Activated naive CD4-positive, alpha-beta T cell treated with anti-CD3 and anti-CD28 coated beads, Interleukin-2, amount 10 ng/mL, durations not matched to agents 7 days and 5 days (primary cell): ENCODE results near the gene MYL12B.
"Not testable (repeated sequence)": the region's sequence is repeated elsewhere in the genome, so short reads cannot be mapped to it uniquely, and the experiment has no call there.

ENCODE experiments used
- CTCF ChIA-PET: fragments of 350-600 bp; sonication (Branson Sonifier 250); formaldehyde crosslinking; loops from one replicate; lab custom pipeline; 2021; ENCODE audit warnings: antibody characterized with exemption; lab: Charles Lee
- DNase-seq: peaks from one replicate; pipeline ENCODE4 v3.0.0-alpha.2; 2020
- H3K27ac Mint-ChIP-seq: one replicate; pipeline ENCODE4 v1.8.0; 2021; ENCODE audit warnings: mild to moderate bottlenecking, moderate library complexity, mixed read lengths
- H3K27me3 Mint-ChIP-seq: one replicate; pipeline ENCODE4 v1.8.0; 2021; ENCODE audit warnings: mild to moderate bottlenecking, mixed read lengths
- H3K36me3 Mint-ChIP-seq: one replicate; pipeline ENCODE4 v1.8.0; 2021; ENCODE audit warnings: mixed read lengths
- H3K4me1 Mint-ChIP-seq: one replicate; pipeline ENCODE4 v1.8.0; 2021; ENCODE audit warnings: mixed read lengths
- H3K4me3 Mint-ChIP-seq: one replicate; pipeline ENCODE4 v1.8.0; 2021; ENCODE audit warnings: mild to moderate bottlenecking, moderate library complexity, mixed read lengths
- H3K9me3 Mint-ChIP-seq: one replicate; pipeline ENCODE4 v1.8.0; 2021; ENCODE audit warnings: mixed read lengths

Gene MYL12B

DNA sequence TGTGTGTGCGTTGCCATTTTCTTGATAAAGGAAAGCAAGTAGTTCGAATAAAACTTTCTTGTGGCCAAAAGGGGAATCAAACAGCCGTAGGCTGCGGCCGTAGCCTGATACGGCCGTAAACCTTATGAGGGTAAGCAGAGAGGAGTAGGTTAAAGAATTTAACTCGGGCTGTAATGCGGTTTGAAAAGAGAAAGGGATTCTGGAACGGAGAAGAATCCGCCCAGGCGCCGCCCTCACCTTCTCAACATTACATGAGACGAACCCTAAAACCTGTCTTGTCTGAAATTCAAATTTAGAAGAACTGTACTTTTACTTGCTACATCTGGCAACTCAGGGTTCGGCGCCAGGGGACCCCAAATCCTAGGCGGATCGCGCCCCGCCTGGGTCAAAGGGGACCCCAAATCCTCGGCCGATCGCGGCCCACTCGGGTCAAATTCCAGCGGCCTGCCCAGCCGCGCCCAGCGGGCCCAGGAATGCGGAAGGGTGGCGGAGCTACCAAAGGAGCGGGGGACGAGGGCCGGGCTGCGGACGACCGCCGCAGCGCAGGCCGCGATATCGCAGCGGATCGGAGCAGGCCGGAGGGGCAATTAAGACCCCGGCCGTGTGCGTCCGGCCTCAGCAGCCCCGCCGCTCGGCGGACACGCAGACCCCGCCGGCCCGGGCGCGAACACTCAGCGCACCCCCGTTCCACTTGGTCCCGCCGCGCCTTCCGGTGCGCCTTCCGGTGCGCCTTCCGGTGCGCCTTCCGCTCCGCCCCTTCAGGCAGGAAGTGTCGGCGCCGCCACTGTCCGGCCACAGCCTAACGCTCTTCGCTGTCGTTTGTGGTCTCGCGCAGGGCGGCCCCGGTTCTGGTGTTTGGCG lies at the start of gene MYL12B:
TSS of gene MYL12B (plus strand) at position 761 of the 861 bp plus-strand sequence. CDS start 10,766 bp downstream, outside the sequence.
- Mint-ChIP-seq H3K27me3 (no peaks in the 10 kb centered on the region), H3K36me3 (peaks cover 68% of the 10 kb centered on the region), H3K9me3 (no peaks in the 10 kb centered on the region), H3K4me3 (peak within 1 kb of the TSS; percentile 91), H3K4me1 (peaks cover 85% of the 10 kb centered on the region), H3K27ac (peak within 1 kb of the TSS; percentile 99)
- CTCF ChIA-PET = interaction anchor here (1.0 kb wide), 1 partner anchor 12 kb away, joined by 3 read pairs; no protein-coding TSS in a partner anchor
- DNase-seq = peak; percentile 87

DNA sequence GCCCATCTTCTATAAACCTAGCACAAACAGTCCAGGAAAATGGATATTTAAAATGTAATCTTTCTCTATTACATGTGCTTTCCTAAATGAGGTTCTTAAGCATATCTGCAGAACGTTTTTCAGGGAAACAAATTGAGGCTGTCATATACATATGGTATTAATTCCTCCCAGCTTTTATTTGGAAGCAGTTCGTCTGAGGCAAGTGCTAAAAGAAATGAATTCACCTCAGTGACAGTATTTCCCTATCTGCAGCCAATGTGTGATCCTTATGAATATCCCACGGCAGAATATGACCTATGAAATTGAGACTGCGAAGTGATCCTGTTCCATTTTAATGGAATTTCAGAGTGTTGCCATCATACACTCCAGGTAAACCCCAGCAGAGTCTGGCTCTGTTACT lies 49.3 kb upstream of the MYL12B start:
- Mint-ChIP-seq H3K4me3 (no peak overlapping the region), H3K27ac (no peak overlapping the region)

DNA sequence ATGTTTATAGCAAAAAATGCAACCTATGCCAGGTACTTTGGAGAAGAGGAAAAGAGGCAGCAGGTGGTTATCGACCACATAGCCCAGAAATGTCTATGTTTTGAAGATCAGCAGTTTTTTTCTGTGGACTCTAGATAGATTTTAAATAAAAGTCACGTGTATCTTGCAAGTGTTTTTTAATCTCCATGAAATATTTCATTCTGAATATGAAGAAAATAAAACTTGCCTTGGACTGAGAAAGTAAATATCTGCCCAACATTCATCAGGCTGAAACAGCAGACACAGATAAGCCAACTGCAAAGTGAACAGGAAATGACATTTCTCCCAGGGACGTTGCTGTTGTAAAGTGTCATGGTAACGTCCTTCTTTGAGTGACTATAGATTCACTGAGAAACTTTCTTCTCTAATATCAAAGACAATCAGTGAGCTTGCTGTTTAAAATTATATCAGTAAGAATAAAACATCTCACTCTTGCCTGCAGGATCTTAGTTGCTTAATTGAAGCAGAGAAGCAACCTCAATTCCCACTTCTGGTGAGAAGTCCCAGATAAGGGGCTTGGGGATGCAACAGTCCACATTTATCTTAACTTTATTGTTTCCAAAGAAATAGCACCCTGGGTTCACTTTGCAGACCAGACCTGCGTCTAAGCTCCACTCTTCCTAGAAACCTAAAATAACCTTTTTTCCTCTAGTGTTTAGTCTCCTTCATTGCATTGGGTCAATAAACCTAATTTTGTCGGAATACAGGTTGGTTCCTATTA lies 48.5 kb upstream of the MYL12B start:
- peak; percentile 32 for DNase-seq
- Mint-ChIP-seq H3K27ac (no peak overlapping the region), H3K9me3 (no peaks in the 10 kb centered on the region), H3K4me3 (no peak overlapping the region), H3K27me3 (no peaks in the 10 kb centered on the region), H3K4me1 (peaks cover 13% of the 10 kb centered on the region), H3K36me3 (peaks cover 3% of the 10 kb centered on the region)
- CTCF ChIA-PET = interaction anchor here (1.0 to 2.2 kb wide), 4 partner anchors 32 to 219 kb away, joined by 3 to 6 read pairs (median 4); no protein-coding TSS in a partner anchor

More for the DNA sequence above, 49.3 kb upstream of the MYL12B start:
- DNase-seq = no peak
- CTCF ChIA-PET = interaction anchor here (1.3 to 1.4 kb wide), 2 partner anchors 61 to 218 kb away, joined by 3 to 4 read pairs; no protein-coding TSS in a partner anchor
- Mint-ChIP-seq H3K36me3 (peaks cover 3% of the 10 kb centered on the region), H3K4me1 (peaks cover 13% of the 10 kb centered on the region), H3K9me3 (no peaks in the 10 kb centered on the region), H3K27me3 (no peaks in the 10 kb centered on the region)

DNA sequence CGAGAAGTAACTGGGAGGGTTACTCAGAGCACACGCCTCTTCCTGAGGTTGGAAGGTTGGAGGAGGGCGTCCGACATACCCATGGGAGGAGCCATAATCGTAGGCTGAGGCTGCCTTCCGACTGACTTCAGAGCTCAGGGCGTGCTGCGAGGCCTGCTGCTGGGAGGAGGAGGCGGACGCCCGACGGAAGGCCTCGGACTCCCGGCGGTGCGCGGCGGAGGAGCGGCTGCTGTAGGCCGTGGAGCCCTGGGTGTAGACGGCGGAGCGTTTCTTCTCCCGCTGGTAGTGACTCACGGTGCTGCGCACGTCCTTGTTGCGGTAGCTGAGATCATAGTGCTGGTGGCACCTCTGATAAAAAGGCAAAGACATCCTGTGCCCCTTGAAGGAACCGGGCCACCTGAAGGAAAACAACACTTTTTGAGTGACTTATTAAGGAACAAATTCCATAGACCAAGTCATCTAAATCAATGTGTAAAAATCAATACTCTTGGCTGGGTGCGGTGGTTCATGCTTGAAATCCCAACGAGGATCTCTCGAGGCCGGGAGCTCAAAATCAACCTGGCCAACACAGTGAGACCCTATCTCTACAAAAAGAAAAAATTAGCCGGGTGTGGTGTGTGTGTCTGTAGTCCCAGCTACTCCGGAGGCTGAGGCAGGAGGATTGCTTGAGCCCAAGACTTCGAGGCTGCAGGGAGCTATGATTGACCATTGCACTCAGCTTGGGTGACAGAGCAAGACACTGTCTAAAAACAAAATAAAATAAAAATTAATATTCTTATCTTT lies 46.9 kb upstream of the MYL12B start:
- CTCF ChIA-PET = interaction anchor here (1.1 to 2.2 kb wide), 2 partner anchors 31 to 86 kb away, joined by 4 to 6 read pairs; no protein-coding TSS in a partner anchor
- no peak for DNase-seq

DNA sequence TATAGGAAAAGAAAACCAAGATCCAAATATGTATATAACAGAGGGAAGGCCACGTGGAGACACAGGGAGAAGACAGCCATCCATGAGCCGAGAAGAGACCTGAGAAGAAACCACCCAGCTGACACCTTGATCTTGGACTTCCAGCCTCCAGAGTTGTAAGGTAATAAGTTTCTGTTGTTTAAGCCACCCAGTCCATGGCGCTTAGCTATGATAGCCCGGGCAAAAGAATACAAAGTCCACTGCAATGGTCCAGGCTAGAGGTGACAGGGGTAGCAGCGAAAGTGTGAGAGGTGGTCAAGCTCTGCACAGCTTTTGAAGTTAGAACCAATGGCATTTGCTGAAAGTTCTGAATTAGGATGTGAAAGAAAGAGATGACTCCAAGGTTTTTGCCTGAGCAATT lies 44.9 kb upstream of the MYL12B start:
- peaks cover 13% of the 10 kb centered on the region for H3K4me1 Mint-ChIP-seq
- no peaks in the 10 kb centered on the region for H3K36me3 Mint-ChIP-seq
- no peak for DNase-seq
- H3K27ac Mint-ChIP-seq = no peak overlapping the region
- CTCF ChIA-PET = no interaction called here
- no peaks in the 10 kb centered on the region for H3K9me3 Mint-ChIP-seq
- H3K27me3 Mint-ChIP-seq = no peaks in the 10 kb centered on the region
- H3K4me3 Mint-ChIP-seq = no peak overlapping the region

More for the DNA sequence above, 46.9 kb upstream of the MYL12B start:
- Mint-ChIP-seq H3K9me3 (no peaks in the 10 kb centered on the region), H3K36me3 (peaks cover 3% of the 10 kb centered on the region), H3K4me1 (peaks cover 13% of the 10 kb centered on the region), H3K4me3 (no peak overlapping the region), H3K27ac (no peak overlapping the region), H3K27me3 (no peaks in the 10 kb centered on the region)

DNA sequence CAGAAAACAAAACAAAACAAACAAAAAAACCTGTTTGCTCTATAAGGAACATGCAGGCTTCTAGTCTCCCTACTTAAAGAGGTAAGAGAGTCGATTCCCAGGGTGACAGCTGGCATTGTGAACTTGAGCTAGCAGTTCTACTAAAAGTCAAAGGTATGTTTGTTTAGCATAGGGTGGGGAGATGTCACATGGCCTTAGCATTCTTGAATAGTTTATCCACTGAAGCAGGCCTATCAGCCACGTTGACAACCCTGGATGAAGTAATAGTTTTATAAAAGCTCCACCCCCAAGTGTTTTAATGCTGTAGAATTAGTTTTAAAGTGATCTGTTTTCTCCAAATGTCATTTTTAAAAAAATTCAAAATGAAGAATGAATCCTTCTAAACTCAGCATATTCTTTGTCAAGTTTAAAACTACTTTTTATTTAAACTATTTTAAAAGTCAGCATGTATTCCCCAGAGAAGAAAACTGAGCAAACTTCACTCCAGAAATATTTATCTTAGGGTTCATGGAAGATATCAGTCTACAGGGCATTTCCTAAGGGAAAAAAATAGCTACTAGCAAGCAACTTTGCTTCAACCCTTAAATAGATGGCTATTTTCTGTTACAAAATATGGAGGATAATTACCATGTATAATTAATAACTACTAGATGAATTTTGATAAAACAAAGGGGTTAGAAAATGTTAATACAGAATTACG lies 43.8 kb upstream of the MYL12B start:
- Mint-ChIP-seq H3K4me1 (peaks cover 8% of the 10 kb centered on the region), H3K9me3 (no peaks in the 10 kb centered on the region), H3K36me3 (no peaks in the 10 kb centered on the region), H3K27ac (no peak overlapping the region), H3K4me3 (no peak overlapping the region), H3K27me3 (no peaks in the 10 kb centered on the region)
- no peak for DNase-seq
- CTCF ChIA-PET = interaction anchor here (1.0 kb wide), 1 partner anchor 28 kb away, joined by 4 read pairs; no protein-coding TSS in a partner anchor

DNA sequence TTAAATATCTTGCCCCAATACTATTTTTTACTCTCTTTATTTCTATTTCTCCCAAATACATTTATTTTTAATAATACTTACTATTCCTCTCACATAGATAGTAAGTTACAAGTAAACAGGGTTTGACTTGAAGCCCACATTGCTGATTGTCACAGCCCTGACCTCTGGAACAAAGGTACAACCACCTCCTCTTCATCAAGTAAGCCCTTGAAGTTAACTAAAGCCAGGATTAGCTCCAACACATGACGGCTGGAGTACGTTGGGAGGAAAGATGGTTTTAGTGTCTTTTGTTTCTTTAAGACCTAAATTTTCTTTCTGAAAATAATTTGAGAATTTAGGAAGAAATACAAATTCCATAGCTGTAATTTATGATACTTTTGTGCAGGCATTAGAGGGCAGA lies 43.1 kb upstream of the MYL12B start:
- no peaks in the 10 kb centered on the region for H3K27me3 Mint-ChIP-seq
- peaks cover under 1% of the 10 kb centered on the region for H3K4me1 Mint-ChIP-seq

DNA sequence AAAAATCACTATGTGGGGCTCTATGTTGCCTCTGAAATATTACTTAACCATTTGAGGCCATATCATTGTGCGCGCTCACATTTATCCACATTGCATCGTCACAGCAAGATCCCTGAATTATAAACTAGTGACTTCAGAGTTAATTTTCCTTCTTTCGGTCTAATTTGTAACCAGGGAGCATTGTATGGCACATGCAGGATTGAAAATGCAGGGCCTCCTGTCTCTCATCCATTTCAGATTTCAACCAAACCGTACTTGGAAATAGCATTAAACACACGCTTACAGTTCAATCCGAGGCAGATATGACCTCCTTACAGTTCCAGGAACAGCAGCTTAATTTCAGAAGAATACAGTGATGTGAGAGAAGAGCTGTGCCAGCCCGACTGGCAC lies 42.7 kb upstream of the MYL12B start:
- H3K4me3 Mint-ChIP-seq = no peak overlapping the region
- H3K4me1 Mint-ChIP-seq = no peaks in the 10 kb centered on the region
- H3K27me3 Mint-ChIP-seq = no peaks in the 10 kb centered on the region
- no peak overlapping the region for H3K27ac Mint-ChIP-seq
- CTCF ChIA-PET = no interaction called here
- H3K36me3 Mint-ChIP-seq = no peaks in the 10 kb centered on the region
- no peaks in the 10 kb centered on the region for H3K9me3 Mint-ChIP-seq
- no peak for DNase-seq

More for the DNA sequence above, 43.1 kb upstream of the MYL12B start:
- Mint-ChIP-seq H3K9me3 (no peaks in the 10 kb centered on the region), H3K27ac (no peak overlapping the region), H3K4me3 (no peak overlapping the region), H3K36me3 (no peaks in the 10 kb centered on the region)
- CTCF ChIA-PET = no interaction called here
- DNase-seq = no peak

DNA sequence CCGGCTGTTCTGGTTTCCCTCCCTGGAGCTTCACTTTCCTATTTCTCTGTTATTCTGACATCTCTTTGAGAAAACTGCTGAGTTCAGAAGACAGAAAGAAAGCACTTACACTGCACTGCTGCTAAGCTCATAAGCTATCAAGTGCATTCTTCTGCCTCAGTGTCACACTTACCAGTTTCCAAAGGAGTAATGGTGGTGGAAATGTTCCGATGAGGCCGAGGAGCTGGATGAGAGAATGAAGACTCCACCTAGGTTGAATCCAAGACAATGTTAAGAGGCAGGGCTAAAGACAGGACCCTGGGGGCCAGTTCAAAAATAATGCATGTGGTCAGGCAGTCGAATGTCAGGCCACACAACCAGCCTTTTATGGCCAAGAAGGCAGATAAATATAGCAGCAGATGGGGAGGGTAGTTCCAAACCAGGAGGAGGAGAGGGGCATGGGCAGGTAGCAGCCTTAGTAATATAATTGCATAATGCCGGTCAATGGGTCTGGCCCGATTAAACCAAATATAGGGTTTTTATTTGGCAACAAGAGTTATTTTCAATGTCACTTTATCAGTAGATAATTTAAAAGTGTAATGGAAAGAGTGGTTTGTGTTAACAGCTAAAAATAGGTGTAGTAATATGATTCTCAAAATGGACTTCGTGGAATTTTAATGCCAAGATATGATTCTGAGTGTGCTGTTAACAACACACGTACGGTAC lies 42.1 kb upstream of the MYL12B start, which contains the start of gene MYOM1:
TSS of gene MYOM1 (minus strand) at position 338 of the 705 bp plus-strand sequence. CDS start 4,745 bp downstream, outside the sequence.
- DNase-seq = no peak
- no peaks in the 10 kb centered on the region for H3K4me1 Mint-ChIP-seq
- no peak within 1 kb of the TSS for H3K4me3 Mint-ChIP-seq
- H3K27ac Mint-ChIP-seq = no peak within 1 kb of the TSS
- CTCF ChIA-PET = no interaction called here
- no peaks in the 10 kb centered on the region for H3K27me3 Mint-ChIP-seq
- no peaks in the 10 kb centered on the region for H3K9me3 Mint-ChIP-seq
- H3K36me3 Mint-ChIP-seq = no peaks in the 10 kb centered on the region

DNA sequence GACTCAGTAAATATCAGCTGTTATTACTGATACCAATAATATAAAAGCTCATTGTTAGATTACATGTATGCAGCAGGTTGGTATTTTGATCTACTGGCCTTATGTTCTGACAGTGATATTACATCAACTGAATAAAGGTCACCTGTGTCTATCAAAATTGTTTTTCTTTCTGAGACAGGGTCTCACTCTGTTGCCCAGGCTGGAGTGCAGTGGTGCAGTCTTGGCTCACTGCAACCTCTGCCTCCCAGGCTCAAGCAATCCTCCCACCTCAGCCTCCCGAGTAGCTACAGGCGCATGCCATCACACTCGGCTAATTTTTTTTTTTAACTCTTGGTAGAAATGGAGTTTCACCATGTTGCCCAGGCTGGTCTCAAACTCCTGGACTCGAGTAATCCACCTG lies 41.1 kb upstream of the MYL12B start:
- DNase-seq, H3K4me1 Mint-ChIP-seq, H3K36me3 Mint-ChIP-seq, H3K9me3 Mint-ChIP-seq, CTCF ChIA-PET, H3K27ac Mint-ChIP-seq, H3K27me3 Mint-ChIP-seq, H3K4me3 Mint-ChIP-seq: not testable (repeated sequence)

DNA sequence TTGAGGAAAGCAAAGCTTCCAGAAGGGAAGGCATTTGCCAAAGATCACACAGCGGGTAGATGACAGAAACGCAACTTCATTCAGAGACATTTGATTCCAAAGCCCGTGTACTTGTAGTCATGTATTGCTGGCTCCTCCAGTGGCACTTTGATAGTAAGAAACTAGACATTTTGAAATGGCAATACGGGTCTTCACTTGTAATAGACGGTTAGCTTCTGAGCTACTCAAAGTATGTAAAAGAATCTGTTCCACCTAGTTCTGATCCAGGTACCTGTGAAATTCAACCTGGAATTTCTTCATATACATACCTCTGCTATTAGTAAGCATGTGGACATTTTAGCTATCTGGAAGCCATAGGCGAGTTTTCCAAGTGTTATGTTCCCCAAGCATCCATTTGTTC lies 40.4 kb upstream of the MYL12B start:
- H3K27ac Mint-ChIP-seq = no peak overlapping the region
- CTCF ChIA-PET = interaction anchor here (1.8 kb wide), 1 partner anchor 92 kb away, joined by 6 read pairs; no protein-coding TSS in a partner anchor

DNA sequence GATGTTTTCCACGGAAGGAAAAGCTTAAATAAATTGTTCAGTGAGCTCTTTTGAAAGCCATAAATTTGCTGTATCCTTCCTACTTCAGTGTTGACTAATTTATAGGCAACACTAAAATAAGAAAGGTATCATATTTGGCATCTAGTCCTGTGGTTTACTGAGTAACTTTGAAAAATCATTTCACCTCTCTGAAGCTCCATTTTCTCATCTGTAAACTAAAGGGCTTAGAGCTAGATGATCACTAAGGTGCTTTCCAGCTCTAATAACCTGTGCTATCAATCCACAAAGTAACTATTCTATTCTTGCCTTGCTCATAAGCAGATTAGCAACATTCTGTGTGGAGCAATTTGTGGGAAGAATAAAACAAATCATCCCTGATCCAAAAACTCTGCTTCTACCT lies 38.6 kb upstream of the MYL12B start:
- H3K27me3 Mint-ChIP-seq = no peaks in the 10 kb centered on the region
- no peaks in the 10 kb centered on the region for H3K36me3 Mint-ChIP-seq
- no peak overlapping the region for H3K27ac Mint-ChIP-seq
- no peak overlapping the region for H3K4me3 Mint-ChIP-seq
- H3K4me1 Mint-ChIP-seq = no peaks in the 10 kb centered on the region
- no peaks in the 10 kb centered on the region for H3K9me3 Mint-ChIP-seq
- CTCF ChIA-PET = interaction anchor here (1.4 to 1.8 kb wide), 2 partner anchors 22 to 94 kb away, joined by 4 to 6 read pairs; no protein-coding TSS in a partner anchor
- no peak for DNase-seq

More for the DNA sequence above, 40.4 kb upstream of the MYL12B start:
- Mint-ChIP-seq H3K4me3 (no peak overlapping the region), H3K27me3 (no peaks in the 10 kb centered on the region), H3K4me1 (no peaks in the 10 kb centered on the region), H3K36me3 (no peaks in the 10 kb centered on the region), H3K9me3 (no peaks in the 10 kb centered on the region)
- no peak for DNase-seq
